H9 (cell line): Measurements from ENCODE around the gene UNC93A. TPM values are rescaled to one million over a fixed set of nuclear protein-coding genes. Genes with fewer than 3 reads are reported as not detected.

Experiments used
- DNase-seq: peaks from one replicate; pipeline ENCODE4 v3.0.0-alpha.2; 2017
- H2AFZ ChIP-seq: one replicate; pipeline ENCODE4 v1.6.1; 2013; ENCODE audit warnings: mild to moderate bottlenecking, low read length, control low read depth, moderate library complexity
- H2AK5ac ChIP-seq: 2 replicates; pipeline ENCODE4 v1.6.1; 2013; ENCODE audit warnings: low read length, control low read depth, mixed read lengths; ENCODE audit not compliant: insufficient read length
- H2BK120ac ChIP-seq: one replicate; pipeline ENCODE4 v1.6.1; 2013; ENCODE audit warnings: low read depth, mild to moderate bottlenecking, low read length, control low read depth, inconsistent platforms; ENCODE audit not compliant: poor library complexity, severe bottlenecking
- H2BK12ac ChIP-seq: 2 replicates; pipeline ENCODE4 v1.6.1; 2013; ENCODE audit warnings: low read length, control low read depth, mixed read lengths, low read depth; ENCODE audit not compliant: insufficient read length
- H2BK15ac ChIP-seq: 2 replicates; pipeline ENCODE4 v1.6.1; 2013; ENCODE audit warnings: low read depth, low read length, control low read depth
- H2BK20ac ChIP-seq: one replicate; pipeline ENCODE4 v1.6.1; 2013; ENCODE audit warnings: low read depth, mild to moderate bottlenecking, low read length, control low read depth, inconsistent platforms; ENCODE audit not compliant: poor library complexity, severe bottlenecking
- H2BK5ac ChIP-seq: 2 replicates; pipeline ENCODE4 v1.6.1; 2013; ENCODE audit warnings: low read length, control low read depth, mixed read lengths; ENCODE audit not compliant: insufficient read length
- H3K14ac ChIP-seq: 2 replicates; pipeline ENCODE4 v1.6.1; 2013; ENCODE audit warnings: low read length, control low read depth; ENCODE audit not compliant: insufficient read depth
- H3K18ac ChIP-seq: 2 replicates; pipeline ENCODE4 v1.6.1; 2013; ENCODE audit warnings: low read depth, mild to moderate bottlenecking, mixed read lengths, low read length, control low read depth; ENCODE audit not compliant: insufficient read length
- H3K23ac ChIP-seq: 2 replicates; pipeline ENCODE4 v1.6.1; 2013; ENCODE audit warnings: low read length, control low read depth, mixed read lengths, low read depth; ENCODE audit not compliant: insufficient read length
- H3K23me2 ChIP-seq: 2 replicates; pipeline ENCODE4 v1.6.1; 2013; ENCODE audit warnings: low read depth, mild to moderate bottlenecking, mixed read lengths, low read length, control low read depth; ENCODE audit not compliant: insufficient read length, poor library complexity, severe bottlenecking
- H3K27ac ChIP-seq: 2 replicates; pipeline ENCODE4 v1.5.1; 2013; ENCODE audit warnings: low read length, control low read depth, mixed read lengths, low read depth; ENCODE audit not compliant: insufficient read length
- H3K27me3 ChIP-seq: 2 replicates; pipeline ENCODE4 v1.6.1; 2013; ENCODE audit warnings: low read length, control low read depth, inconsistent platforms; ENCODE audit not compliant: insufficient read depth
- H3K4ac ChIP-seq: 2 replicates; pipeline ENCODE4 v1.6.1; 2013; ENCODE audit warnings: low read depth, mild to moderate bottlenecking, control low read depth, inconsistent platforms, low read length, moderate library complexity
- H3K4me1 ChIP-seq: 2 replicates; pipeline ENCODE4 v1.6.1; 2013; ENCODE audit warnings: low read length, control low read depth, inconsistent platforms; ENCODE audit not compliant: insufficient read depth
- H3K4me2 ChIP-seq: 2 replicates; pipeline ENCODE4 v1.6.1; 2013; ENCODE audit warnings: low read length, control low read depth, mixed read lengths; ENCODE audit not compliant: insufficient read length, insufficient read depth
- H3K56ac ChIP-seq: 2 replicates; pipeline ENCODE4 v1.6.1; 2013; ENCODE audit warnings: low read depth, mild to moderate bottlenecking, mixed read lengths, low read length, control low read depth; ENCODE audit not compliant: insufficient read length
- H3K79me1 ChIP-seq: 2 replicates; pipeline ENCODE4 v1.6.1; 2013; ENCODE audit warnings: low read depth, mild to moderate bottlenecking, moderate library complexity, low read length, control low read depth, inconsistent platforms; ENCODE audit not compliant: insufficient read depth, poor library complexity, severe bottlenecking
- H3K79me2 ChIP-seq: 2 replicates; pipeline ENCODE4 v1.6.1; 2013; ENCODE audit warnings: low read length, control low read depth, inconsistent platforms; ENCODE audit not compliant: insufficient read depth
- H3K9ac ChIP-seq: 2 replicates; pipeline ENCODE4 v1.6.1; 2013; ENCODE audit warnings: low read length, control low read depth, mixed read lengths; ENCODE audit not compliant: insufficient read length; ENCODE audit errors: extremely low read depth
- H3K9me3 ChIP-seq: one replicate; pipeline ENCODE4 v1.6.1; 2013; ENCODE audit warnings: low read depth, low read length, inconsistent platforms; ENCODE audit not compliant: control insufficient read depth
- H3T11ph ChIP-seq: one replicate; pipeline ENCODE4 v1.6.1; 2013; ENCODE audit warnings: mild to moderate bottlenecking, low read length, control low read depth, inconsistent platforms
- H4K20me1 ChIP-seq: one replicate; pipeline ENCODE4 v1.6.1; 2013; ENCODE audit not compliant: control insufficient read depth, insufficient read length, insufficient read depth
- H4K5ac ChIP-seq: 2 replicates; pipeline ENCODE4 v1.6.1; 2013; ENCODE audit warnings: low read depth, mild to moderate bottlenecking, mixed read lengths, low read length, control low read depth; ENCODE audit not compliant: insufficient read length
- H4K8ac ChIP-seq: replicated peaks from 2 replicates; pipeline ENCODE4 v1.6.1; 2013; ENCODE audit warnings: low read length, control low read depth, mixed read lengths, low read depth; ENCODE audit not compliant: insufficient read length
- H4K91ac ChIP-seq: 2 replicates; pipeline ENCODE4 v1.6.1; 2013; ENCODE audit warnings: low read depth, mild to moderate bottlenecking, moderate library complexity, mixed read lengths, low read length, control low read depth; ENCODE audit not compliant: insufficient read length
- H3K27ac Mint-ChIP-seq, 3 experiments: 2 replicates in 2 of 3; 3 replicates in 1 of 3; pipeline ENCODE4 v1.8.0; 2020 to 2021; ENCODE audit warnings: mixed read lengths in 3 of 3, mild to moderate bottlenecking in 1 of 3, moderate library complexity in 1 of 3
- H3K27me3 Mint-ChIP-seq: 2 replicates; pipeline ENCODE4 v1.8.0; 2021; ENCODE audit warnings: low read depth, mild to moderate bottlenecking, moderate library complexity, mixed read lengths
- H3K36me3 Mint-ChIP-seq, 3 experiments: 2 replicates in 2 of 3; 3 replicates in 1 of 3; pipeline ENCODE4 v1.8.0; 2020 to 2021; ENCODE audit warnings: low read depth in 3 of 3, mixed read lengths in 3 of 3; ENCODE audit not compliant: insufficient read depth in 1 of 3
- H3K4me1 Mint-ChIP-seq, 2 experiments: 2 replicates each; pipeline ENCODE4 v1.8.0; 2020; ENCODE audit warnings: mixed read lengths in 2 of 2
- H3K4me3 Mint-ChIP-seq, 2 experiments: 2 replicates in 1 of 2; 3 replicates in 1 of 2; pipeline ENCODE4 v1.8.0; 2020 to 2021; ENCODE audit warnings: mild to moderate bottlenecking in 2 of 2, mixed read lengths in 2 of 2, moderate library complexity in 1 of 2
- H3K9me3 Mint-ChIP-seq, 2 experiments: 2 replicates in 1 of 2; 3 replicates in 1 of 2; pipeline ENCODE4 v1.8.0; 2020; ENCODE audit warnings: mild to moderate bottlenecking in 2 of 2, mixed read lengths in 2 of 2, moderate library complexity in 1 of 2
- WGBS: extraction: QIAGEN DNeasy Blood & Tissue Kit; methylation state at CpG from one replicate; pipeline ENCODE4 v1.1.7; 2013; ENCODE audit warnings: missing lambda C conversion rate, low lambda C conversion rate, mixed read lengths; ENCODE audit not compliant: insufficient read length; ENCODE audit errors: extremely low coverage; 5-methylcytosine and 5-hydroxymethylcytosine counted together
- total RNA-seq: library from RNA; stranded (reverse); gene quantifications from 2 replicates; pipeline ENCODE4 v1.2.1, GENCODE V29; 2021
- TF ChIP-seq, protein P1 (sequence below): fragments of 200-600 bp; sonication (generic); conservative IDR thresholded peaks from 3 replicates; pipeline ENCODE4 v1.8.0; 2021; ENCODE audit warnings: antibody characterized with exemption, mild to moderate bottlenecking

UNC93A gene
- total RNA-seq, 1 experiment from 2014 or later = 0.70 TPM

DNA sequence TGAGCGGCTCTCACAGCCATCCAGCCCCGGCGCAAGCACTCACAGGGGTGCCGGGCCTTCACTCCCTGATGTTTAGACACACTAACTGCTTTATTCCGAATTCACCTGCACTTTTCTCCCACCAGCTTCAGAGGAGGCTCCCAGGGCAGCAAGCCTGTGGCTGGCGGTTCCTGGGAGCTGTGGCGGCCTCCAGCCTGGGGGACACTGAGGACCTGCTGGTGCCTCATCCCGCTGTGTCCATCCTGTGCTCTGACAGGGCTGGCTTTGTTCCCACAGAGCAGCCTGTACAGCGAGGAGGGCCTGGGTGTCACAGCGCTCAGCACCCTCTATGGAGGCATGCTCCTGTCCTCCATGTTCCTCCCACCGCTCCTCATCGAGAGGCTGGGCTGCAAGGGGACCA is 3.1 kb downstream of the UNC93A start:
- Histone ChIP-seq H4K8ac (no peak overlapping the region), H2BK5ac (no peak overlapping the region), H2BK12ac (no peak overlapping the region), H3K27me3 (no peaks in the 10 kb centered on the region; the same call in 1 of the 2 replicates), H3K4me2 (no peak overlapping the region), H3K9ac (no peak overlapping the region), H2AFZ (no peak overlapping the region), H3K4ac (no peak overlapping the region), H2BK20ac (no peak overlapping the region), H3K18ac (no peak overlapping the region), H3K79me2 (no peaks in the 10 kb centered on the region), H3K56ac (no peak overlapping the region), H3K23me2 (no peaks in the 10 kb centered on the region), H4K91ac (no peak overlapping the region), H3K9me3 (no peaks in the 10 kb centered on the region), H3K14ac (no peak overlapping the region), H4K20me1 (no peaks in the 10 kb centered on the region), H3K79me1 (no peaks in the 10 kb centered on the region), H3T11ph (no peak overlapping the region), H2AK5ac (no peak overlapping the region), H3K4me1 (peaks cover 3% of the 10 kb centered on the region; the same call in 1 of the 2 replicates), H3K27ac (no peak overlapping the region), H2BK15ac (no peak overlapping the region), H3K23ac (no peak overlapping the region), H4K5ac (no peak overlapping the region), H2BK120ac (no peak overlapping the region)
- Mint-ChIP-seq H3K36me3 (peaks cover 3 to 7% (median 3%) of the 10 kb centered on the region in 3 experiments; a peak in 6 of 7 replicates), H3K27me3 (peaks cover 23% of the 10 kb centered on the region), H3K4me3 (no peak overlapping the region), H3K27ac (no peak overlapping the region; a peak in 1 of 7 replicates), H3K9me3 (peaks cover 5 to 6% of the 10 kb centered on the region in 2 experiments; a peak in 3 of 5 replicates), H3K4me1 (peaks cover 13 to 16% of the 10 kb centered on the region in 2 experiments)
- WGBS = no CpG with 5 or more reads among the region's 12 CpGs
- TF ChIP-seq, protein P1, sequence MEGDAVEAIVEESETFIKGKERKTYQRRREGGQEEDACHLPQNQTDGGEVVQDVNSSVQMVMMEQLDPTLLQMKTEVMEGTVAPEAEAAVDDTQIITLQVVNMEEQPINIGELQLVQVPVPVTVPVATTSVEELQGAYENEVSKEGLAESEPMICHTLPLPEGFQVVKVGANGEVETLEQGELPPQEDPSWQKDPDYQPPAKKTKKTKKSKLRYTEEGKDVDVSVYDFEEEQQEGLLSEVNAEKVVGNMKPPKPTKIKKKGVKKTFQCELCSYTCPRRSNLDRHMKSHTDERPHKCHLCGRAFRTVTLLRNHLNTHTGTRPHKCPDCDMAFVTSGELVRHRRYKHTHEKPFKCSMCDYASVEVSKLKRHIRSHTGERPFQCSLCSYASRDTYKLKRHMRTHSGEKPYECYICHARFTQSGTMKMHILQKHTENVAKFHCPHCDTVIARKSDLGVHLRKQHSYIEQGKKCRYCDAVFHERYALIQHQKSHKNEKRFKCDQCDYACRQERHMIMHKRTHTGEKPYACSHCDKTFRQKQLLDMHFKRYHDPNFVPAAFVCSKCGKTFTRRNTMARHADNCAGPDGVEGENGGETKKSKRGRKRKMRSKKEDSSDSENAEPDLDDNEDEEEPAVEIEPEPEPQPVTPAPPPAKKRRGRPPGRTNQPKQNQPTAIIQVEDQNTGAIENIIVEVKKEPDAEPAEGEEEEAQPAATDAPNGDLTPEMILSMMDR = no peak
- no peak for DNase-seq
